PC-9 (cell line): Measurements from ENCODE around the gene LHFPL2.

Source experiments
- EZH2 ChIP-seq: fragments of 200-600 bp; sonication (generic); IDR thresholded peaks from 2 replicates; pipeline ENCODE4 v1.8.0; 2017; ENCODE audit warnings: antibody characterized with exemption, low read depth
- TF ChIP-seq, protein P1 (sequence below): fragments of 200-600 bp; sonication (generic); conservative IDR thresholded peaks from 2 replicates; pipeline ENCODE4 v1.6.1; 2017; ENCODE audit warnings: mixed run types, antibody characterized with exemption, mild to moderate bottlenecking, moderate library complexity

DNA sequence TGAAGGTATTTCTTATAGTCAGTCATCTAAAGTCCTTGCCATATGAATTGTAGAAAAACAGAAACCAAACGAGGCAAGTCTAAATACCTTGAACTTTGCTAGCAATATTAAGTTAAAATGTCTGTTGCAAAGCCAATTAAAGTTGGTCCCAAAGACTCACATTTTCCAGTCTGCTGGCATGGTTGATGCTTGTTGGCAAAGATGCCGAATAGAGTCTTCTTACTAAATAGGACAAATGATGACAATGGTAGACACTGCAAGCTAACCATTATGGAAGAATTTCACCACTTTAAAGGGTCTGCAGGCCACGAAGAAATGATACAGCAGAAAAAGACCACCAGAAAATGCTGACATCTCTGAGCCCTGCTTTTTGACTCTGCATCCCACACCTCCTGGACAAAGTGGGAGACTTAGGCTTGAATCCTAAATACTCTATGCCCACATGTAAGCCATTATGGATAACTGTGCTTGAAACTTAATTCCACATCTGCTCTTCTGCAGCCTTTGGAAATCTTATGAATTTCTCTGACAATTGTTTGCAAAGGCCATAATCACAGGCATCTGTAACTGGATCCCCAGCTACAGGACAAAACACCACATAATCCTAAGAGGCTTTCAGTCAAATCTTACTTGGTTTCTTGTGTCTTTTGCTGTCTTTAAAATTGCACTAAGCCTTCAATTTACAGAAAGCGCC, 61.3 kb downstream of the LHFPL2 start:
- TF ChIP-seq EZH2, result no peak
- TF ChIP-seq, protein P1, sequence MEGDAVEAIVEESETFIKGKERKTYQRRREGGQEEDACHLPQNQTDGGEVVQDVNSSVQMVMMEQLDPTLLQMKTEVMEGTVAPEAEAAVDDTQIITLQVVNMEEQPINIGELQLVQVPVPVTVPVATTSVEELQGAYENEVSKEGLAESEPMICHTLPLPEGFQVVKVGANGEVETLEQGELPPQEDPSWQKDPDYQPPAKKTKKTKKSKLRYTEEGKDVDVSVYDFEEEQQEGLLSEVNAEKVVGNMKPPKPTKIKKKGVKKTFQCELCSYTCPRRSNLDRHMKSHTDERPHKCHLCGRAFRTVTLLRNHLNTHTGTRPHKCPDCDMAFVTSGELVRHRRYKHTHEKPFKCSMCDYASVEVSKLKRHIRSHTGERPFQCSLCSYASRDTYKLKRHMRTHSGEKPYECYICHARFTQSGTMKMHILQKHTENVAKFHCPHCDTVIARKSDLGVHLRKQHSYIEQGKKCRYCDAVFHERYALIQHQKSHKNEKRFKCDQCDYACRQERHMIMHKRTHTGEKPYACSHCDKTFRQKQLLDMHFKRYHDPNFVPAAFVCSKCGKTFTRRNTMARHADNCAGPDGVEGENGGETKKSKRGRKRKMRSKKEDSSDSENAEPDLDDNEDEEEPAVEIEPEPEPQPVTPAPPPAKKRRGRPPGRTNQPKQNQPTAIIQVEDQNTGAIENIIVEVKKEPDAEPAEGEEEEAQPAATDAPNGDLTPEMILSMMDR, result no peak
